K562 (cell line): ENCODE measurements around the gene CENPN. TPM values are rescaled to one million over a fixed set of nuclear protein-coding genes. Genes with fewer than 3 reads are reported as not detected.

ENCODE experiments used
- COPS2 ChIP-seq: fragments of 450-650 bp; conservative IDR thresholded peaks from 2 replicates; pipeline ENCODE4 v1.6.1; 2016; ENCODE audit warnings: mild to moderate bottlenecking, moderate library complexity
- HMG20A ChIP-seq: fragments of 450-650 bp; formaldehyde crosslinking; conservative IDR thresholded peaks from 2 replicates; pipeline ENCODE4 v1.4.0; 2020; ENCODE audit warnings: mild to moderate bottlenecking, mixed read lengths
- MYNN ChIP-seq, 2 experiments: sonication (generic); formaldehyde crosslinking in 1 of 2; IDR thresholded peaks; 2 replicates each; pipeline versions ENCODE4 v1.5.0 to v1.6.1; 2016 to 2020; ENCODE audit warnings: antibody characterized with exemption in 1 of 2, missing genetic modification reagents in 1 of 2
- NCOA1 ChIP-seq: fragments of 450-650 bp; IDR thresholded peaks from 2 replicates; pipeline ENCODE4 v1.6.1; 2016; ENCODE audit warnings: low read depth
- NRF1 ChIP-seq, 2 experiments: fragments of 450-650 bp; IDR thresholded peaks in 1 of 2; conservative IDR thresholded peaks in 1 of 2; 2 replicates each; pipeline ENCODE4 v1.6.1; 2014; ENCODE audit warnings: mild to moderate bottlenecking in 2 of 2
- PHB ChIP-seq: fragments of 250-450 bp; sonication (Bioruptor Pico); IDR thresholded peaks from 2 replicates; pipeline ENCODE4 v1.5.0; 2021
- RB1 ChIP-seq: fragments of 450-650 bp; IDR thresholded peaks from 2 replicates; pipeline ENCODE4 v1.6.1; 2017; ENCODE audit warnings: low read depth, mild to moderate bottlenecking
- RFX5 ChIP-seq: IDR thresholded peaks from 2 replicates; pipeline ENCODE4 v1.6.1; 2011; ENCODE audit warnings: low read depth, mild to moderate bottlenecking, improper control_type of control experiment, low read length
- SAP30 ChIP-seq: fragments of 200-600 bp; sonication (generic); IDR thresholded peaks from 2 replicates; pipeline ENCODE4 v1.6.1; 2012; ENCODE audit warnings: borderline replicate concordance, low read depth, mild to moderate bottlenecking, moderate library complexity, low read length, control low read depth, inconsistent platforms; ENCODE audit not compliant: insufficient read depth, poor library complexity, severe bottlenecking
- ZNF133 ChIP-seq: fragments of 250-450 bp; sonication (Bioruptor Pico); IDR thresholded peaks from 2 replicates; pipeline ENCODE4 v1.4.0; 2020; ENCODE audit warnings: mild to moderate bottlenecking
- polyA plus RNA-seq, 8 experiments: library from polyadenylated mRNA; depleted of rRNA in 4 of 8; stranded (reverse) in 5 of 8; unstranded in 3 of 8; fragments of >200 nt; fragmentation: Nextera tagmentation in 2 of 8; fragmentation: Illumina TruSeq in 1 of 8; extraction: Ambion mirVana in 2 of 8; extraction: Trizol in 1 of 8; gene quantifications; 2 replicates each; pipeline versions ENCODE4 v1.2.1 to v1.2.3, GENCODE V29; 2011 to 2014; ENCODE audit warnings: inconsistent platforms in 1 of 8, missing spikeins in 1 of 8
- total RNA-seq, 7 experiments: library from RNA; depleted of rRNA in 6 of 7; stranded (reverse); fragments of >200 nt in 6 of 7; fragmentation: Illumina TruSeq in 2 of 7; extraction: Trizol in 2 of 7; gene quantifications; 2 replicates each; pipeline versions ENCODE4 v1.2.1 to v1.2.3, GENCODE V29; 2011 to 2021; ENCODE audit warnings: low replicate concordance in 1 of 7
- TF ChIP-seq, protein P1 (sequence below): fragments of 150-350 bp; IDR thresholded peaks from 2 replicates; pipeline ENCODE4 v1.6.1; 2014; ENCODE audit warnings: low read depth, mild to moderate bottlenecking, low read length, borderline replicate concordance
- TF ChIP-seq, protein P2 (sequence below): sonication (generic); formaldehyde crosslinking; IDR thresholded peaks from 2 replicates; pipeline ENCODE4 v1.4.0; 2020; ENCODE audit warnings: mild to moderate bottlenecking, missing genetic modification reagents
- TF ChIP-seq, protein P3 (sequence below): fragments of 200-800 bp; sonication (Bioruptor generic); IDR thresholded peaks from 2 replicates; pipeline ENCODE4 v1.6.1; 2017; ENCODE audit warnings: missing genetic modification characterization, missing compliant biosample characterization
- TF ChIP-seq, protein P4 (sequence below): fragments of 250-450 bp; sonication (Bioruptor Pico); IDR thresholded peaks from 2 replicates; pipeline ENCODE4 v1.5.0; 2020; ENCODE audit warnings: mild to moderate bottlenecking, borderline replicate concordance
- TF ChIP-seq, protein P5 (sequence below): sonication (generic); formaldehyde crosslinking; IDR thresholded peaks from 2 replicates; pipeline ENCODE4 v1.8.1; 2023; ENCODE audit warnings: mild to moderate bottlenecking, missing genetic modification reagents

CENPN gene
- total and polyA plus RNA-seq, 9 of the 15 experiments (the other 6 are each of a cell fraction or from before 2014, with no cell fraction given), result 92.3 to 384 (median 140) TPM

DNA sequence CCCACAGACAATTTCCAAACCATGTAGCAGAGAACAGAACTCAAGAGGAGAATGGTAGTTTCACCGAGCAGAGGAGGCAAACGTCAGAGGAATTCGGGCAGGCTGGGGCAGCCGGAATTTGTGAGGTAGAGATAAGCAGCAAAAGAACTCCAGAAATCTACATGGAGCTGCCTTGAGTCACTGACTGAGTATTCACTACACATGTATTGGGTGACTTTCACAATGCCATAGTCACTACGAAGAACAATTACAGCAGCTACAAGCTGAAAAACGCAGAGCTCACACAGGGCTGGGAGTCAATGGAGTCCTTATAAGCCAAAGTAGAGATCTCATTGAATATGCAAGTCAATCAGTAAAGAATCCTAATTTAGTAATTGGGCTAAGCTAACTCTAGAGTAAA is 13.7 kb upstream of the CENPN start (continued):
- TF ChIP-seq, protein P1, sequence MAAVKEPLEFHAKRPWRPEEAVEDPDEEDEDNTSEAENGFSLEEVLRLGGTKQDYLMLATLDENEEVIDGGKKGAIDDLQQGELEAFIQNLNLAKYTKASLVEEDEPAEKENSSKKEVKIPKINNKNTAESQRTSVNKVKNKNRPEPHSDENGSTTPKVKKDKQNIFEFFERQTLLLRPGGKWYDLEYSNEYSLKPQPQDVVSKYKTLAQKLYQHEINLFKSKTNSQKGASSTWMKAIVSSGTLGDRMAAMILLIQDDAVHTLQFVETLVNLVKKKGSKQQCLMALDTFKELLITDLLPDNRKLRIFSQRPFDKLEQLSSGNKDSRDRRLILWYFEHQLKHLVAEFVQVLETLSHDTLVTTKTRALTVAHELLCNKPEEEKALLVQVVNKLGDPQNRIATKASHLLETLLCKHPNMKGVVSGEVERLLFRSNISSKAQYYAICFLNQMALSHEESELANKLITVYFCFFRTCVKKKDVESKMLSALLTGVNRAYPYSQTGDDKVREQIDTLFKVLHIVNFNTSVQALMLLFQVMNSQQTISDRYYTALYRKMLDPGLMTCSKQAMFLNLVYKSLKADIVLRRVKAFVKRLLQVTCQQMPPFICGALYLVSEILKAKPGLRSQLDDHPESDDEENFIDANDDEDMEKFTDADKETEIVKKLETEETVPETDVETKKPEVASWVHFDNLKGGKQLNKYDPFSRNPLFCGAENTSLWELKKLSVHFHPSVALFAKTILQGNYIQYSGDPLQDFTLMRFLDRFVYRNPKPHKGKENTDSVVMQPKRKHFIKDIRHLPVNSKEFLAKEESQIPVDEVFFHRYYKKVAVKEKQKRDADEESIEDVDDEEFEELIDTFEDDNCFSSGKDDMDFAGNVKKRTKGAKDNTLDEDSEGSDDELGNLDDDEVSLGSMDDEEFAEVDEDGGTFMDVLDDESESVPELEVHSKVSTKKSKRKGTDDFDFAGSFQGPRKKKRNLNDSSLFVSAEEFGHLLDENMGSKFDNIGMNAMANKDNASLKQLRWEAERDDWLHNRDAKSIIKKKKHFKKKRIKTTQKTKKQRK, result no peak
- TF ChIP-seq HMG20A (CRISPR knock-in tag) (no peak), SAP30 (no peak), RFX5 (no peak), RB1 (0 out of 2 replicates have a peak, but pooled peaks have one; percentile 24), NRF1 (conservative IDR thresholded peaks at IDR 0.05 in 1 of 2, IDR thresholded peaks at IDR 0.05 in 1 of 2) (peak; percentile 46 to 62; a peak in 3 of 4 replicates), NCOA1 (0 out of 2 replicates have a peak, but pooled peaks have one; percentile 14), MYNN (IDR thresholded peaks at IDR 0.05) (no peak), MYNN (CRISPR knock-in tag; IDR thresholded peaks at IDR 0.05) (no peak), COPS2 (no peak), PHB (CRISPR knock-in tag) (no peak), ZNF133 (CRISPR knock-in tag) (no peak)
- TF ChIP-seq, protein P2, sequence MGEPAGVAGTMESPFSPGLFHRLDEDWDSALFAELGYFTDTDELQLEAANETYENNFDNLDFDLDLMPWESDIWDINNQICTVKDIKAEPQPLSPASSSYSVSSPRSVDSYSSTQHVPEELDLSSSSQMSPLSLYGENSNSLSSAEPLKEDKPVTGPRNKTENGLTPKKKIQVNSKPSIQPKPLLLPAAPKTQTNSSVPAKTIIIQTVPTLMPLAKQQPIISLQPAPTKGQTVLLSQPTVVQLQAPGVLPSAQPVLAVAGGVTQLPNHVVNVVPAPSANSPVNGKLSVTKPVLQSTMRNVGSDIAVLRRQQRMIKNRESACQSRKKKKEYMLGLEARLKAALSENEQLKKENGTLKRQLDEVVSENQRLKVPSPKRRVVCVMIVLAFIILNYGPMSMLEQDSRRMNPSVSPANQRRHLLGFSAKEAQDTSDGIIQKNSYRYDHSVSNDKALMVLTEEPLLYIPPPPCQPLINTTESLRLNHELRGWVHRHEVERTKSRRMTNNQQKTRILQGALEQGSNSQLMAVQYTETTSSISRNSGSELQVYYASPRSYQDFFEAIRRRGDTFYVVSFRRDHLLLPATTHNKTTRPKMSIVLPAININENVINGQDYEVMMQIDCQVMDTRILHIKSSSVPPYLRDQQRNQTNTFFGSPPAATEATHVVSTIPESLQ (CRISPR knock-in tag), result no peak
- TF ChIP-seq, protein P3, sequence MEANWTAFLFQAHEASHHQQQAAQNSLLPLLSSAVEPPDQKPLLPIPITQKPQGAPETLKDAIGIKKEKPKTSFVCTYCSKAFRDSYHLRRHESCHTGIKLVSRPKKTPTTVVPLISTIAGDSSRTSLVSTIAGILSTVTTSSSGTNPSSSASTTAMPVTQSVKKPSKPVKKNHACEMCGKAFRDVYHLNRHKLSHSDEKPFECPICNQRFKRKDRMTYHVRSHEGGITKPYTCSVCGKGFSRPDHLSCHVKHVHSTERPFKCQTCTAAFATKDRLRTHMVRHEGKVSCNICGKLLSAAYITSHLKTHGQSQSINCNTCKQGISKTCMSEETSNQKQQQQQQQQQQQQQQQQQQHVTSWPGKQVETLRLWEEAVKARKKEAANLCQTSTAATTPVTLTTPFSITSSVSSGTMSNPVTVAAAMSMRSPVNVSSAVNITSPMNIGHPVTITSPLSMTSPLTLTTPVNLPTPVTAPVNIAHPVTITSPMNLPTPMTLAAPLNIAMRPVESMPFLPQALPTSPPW (CRISPR knock-in tag), result no peak
- TF ChIP-seq, protein P4, sequence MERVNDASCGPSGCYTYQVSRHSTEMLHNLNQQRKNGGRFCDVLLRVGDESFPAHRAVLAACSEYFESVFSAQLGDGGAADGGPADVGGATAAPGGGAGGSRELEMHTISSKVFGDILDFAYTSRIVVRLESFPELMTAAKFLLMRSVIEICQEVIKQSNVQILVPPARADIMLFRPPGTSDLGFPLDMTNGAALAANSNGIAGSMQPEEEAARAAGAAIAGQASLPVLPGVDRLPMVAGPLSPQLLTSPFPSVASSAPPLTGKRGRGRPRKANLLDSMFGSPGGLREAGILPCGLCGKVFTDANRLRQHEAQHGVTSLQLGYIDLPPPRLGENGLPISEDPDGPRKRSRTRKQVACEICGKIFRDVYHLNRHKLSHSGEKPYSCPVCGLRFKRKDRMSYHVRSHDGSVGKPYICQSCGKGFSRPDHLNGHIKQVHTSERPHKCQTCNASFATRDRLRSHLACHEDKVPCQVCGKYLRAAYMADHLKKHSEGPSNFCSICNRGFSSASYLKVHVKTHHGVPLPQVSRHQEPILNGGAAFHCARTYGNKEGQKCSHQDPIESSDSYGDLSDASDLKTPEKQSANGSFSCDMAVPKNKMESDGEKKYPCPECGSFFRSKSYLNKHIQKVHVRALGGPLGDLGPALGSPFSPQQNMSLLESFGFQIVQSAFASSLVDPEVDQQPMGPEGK (CRISPR knock-in tag), result no peak
- TF ChIP-seq, protein P5, sequence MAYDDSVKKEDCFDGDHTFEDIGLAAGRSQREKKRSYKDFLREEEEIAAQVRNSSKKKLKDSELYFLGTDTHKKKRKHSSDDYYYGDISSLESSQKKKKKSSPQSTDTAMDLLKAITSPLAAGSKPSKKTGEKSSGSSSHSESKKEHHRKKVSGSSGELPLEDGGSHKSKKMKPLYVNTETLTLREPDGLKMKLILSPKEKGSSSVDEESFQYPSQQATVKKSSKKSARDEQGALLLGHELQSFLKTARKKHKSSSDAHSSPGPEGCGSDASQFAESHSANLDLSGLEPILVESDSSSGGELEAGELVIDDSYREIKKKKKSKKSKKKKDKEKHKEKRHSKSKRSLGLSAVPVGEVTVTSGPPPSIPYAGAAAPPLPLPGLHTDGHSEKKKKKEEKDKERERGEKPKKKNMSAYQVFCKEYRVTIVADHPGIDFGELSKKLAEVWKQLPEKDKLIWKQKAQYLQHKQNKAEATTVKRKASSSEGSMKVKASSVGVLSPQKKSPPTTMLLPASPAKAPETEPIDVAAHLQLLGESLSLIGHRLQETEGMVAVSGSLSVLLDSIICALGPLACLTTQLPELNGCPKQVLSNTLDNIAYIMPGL (CRISPR knock-in tag), result no peak
